ENCODE measurements around the gene DHX38.

GRCh38 chr16:72131036-72131435 lies 37.4 kb downstream of the DHX38 start:
- no peak for TF ChIP-seq CTCF (IDR thresholded peaks at IDR 0.05)
- TF ChIP-seq POLR2A (IDR thresholded peaks at IDR 0.05): no peak
- no peak for TF ChIP-seq POLR2AphosphoS5 (IDR thresholded peaks at IDR 0.05)

Data from breast epithelium (tissue), 3 donors.